H1 (cell line): ENCODE results near the gene CDC27. TPM values are rescaled to one million over a fixed set of nuclear protein-coding genes. Genes with fewer than 3 reads are reported as not detected.

Source experiments
- GABPA ChIP-seq: IDR thresholded peaks from 2 replicates; pipeline ENCODE4 v1.6.1; 2011; ENCODE audit warnings: mild to moderate bottlenecking, low read length, moderate library complexity, borderline replicate concordance; ENCODE audit not compliant: insufficient read depth
- JUN ChIP-seq: IDR thresholded peaks from 2 replicates; pipeline ENCODE4 v1.6.1; 2011; ENCODE audit warnings: low read depth, mild to moderate bottlenecking, improper control_type of control experiment, low read length
- MAFK ChIP-seq: IDR thresholded peaks from 2 replicates; pipeline ENCODE4 v1.6.1; 2012; ENCODE audit warnings: low read depth, mild to moderate bottlenecking, improper control_type of control experiment, low read length
- ZNF274 ChIP-seq: IDR thresholded peaks from 2 replicates; pipeline ENCODE4 v1.7.0; 2012; ENCODE audit warnings: low read length, borderline replicate concordance; ENCODE audit errors: extremely low read depth
- polyA plus RNA-seq, 7 experiments: library from polyadenylated mRNA; depleted of rRNA in 3 of 7; stranded (reverse) in 5 of 7; unstranded in 2 of 7; fragments of >200 nt in 5 of 7; fragments of 200-250 nt in 2 of 7; gene quantifications; 1 replicate in 5 of 7; 2 replicates in 1 of 7; 4 replicates in 1 of 7; pipeline versions ENCODE4 v1.2.1 to v1.2.3, GENCODE V29; 2011 to 2013; ENCODE audit warnings: missing spikeins in 2 of 7, mixed read lengths in 2 of 7
- total RNA-seq: library from RNA; stranded (reverse); fragmentation: NEBNext Ultra II Directional; extraction: Animal tissue kit (Norgen Biotek cat#: 25700); gene quantifications from 2 replicates; pipeline ENCODE4 v1.2.1, GENCODE V29; 2021
- TF ChIP-seq, protein P1 (sequence below): IDR thresholded peaks from 2 replicates; pipeline ENCODE4 v1.6.1; 2012; ENCODE audit warnings: inconsistent platforms

Gene CDC27
- total and polyA plus RNA-seq, 2 of the 8 experiments (the other 6 are each of a cell fraction or from before 2014, with no cell fraction given), result 41.9 to 87.5 TPM

- TF ChIP-seq, protein P1, sequence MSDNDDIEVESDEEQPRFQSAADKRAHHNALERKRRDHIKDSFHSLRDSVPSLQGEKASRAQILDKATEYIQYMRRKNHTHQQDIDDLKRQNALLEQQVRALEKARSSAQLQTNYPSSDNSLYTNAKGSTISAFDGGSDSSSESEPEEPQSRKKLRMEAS, result no peak
- TF ChIP-seq MAFK (no peak), GABPA (no peak), JUN (no peak), ZNF274 (no peak)
Observed at GRCh38 chr17:47193931-47194511, 4.9 kb upstream of the CDC27 start (continued).
